BLaER1 (cell line): ENCODE measurements around the gene LPCAT2.

Experiments used
- H3K27ac ChIP-seq: shearing (Covaris generic); formaldehyde crosslinking; 2 replicates; pipeline ENCODE4 v1.8.1; 2022
- H3K27me3 ChIP-seq: shearing (Covaris generic); formaldehyde crosslinking; 2 replicates; pipeline ENCODE4 v1.8.1; 2022
- H3K36me3 ChIP-seq: shearing (Covaris generic); formaldehyde crosslinking; 2 replicates; pipeline ENCODE4 v1.8.1; 2022
- H3K4me1 ChIP-seq: shearing (Covaris generic); formaldehyde crosslinking; 2 replicates; pipeline ENCODE4 v1.8.1; 2022
- H3K4me2 ChIP-seq: shearing (Covaris generic); formaldehyde crosslinking; 2 replicates; pipeline ENCODE4 v1.8.1; 2022
- H3K4me3 ChIP-seq: shearing (Covaris generic); formaldehyde crosslinking; 2 replicates; pipeline ENCODE4 v1.8.1; 2022
- H3K9ac ChIP-seq: shearing (Covaris generic); formaldehyde crosslinking; 2 replicates; pipeline ENCODE4 v1.8.1; 2022
- H3K9me3 ChIP-seq: shearing (Covaris generic); formaldehyde crosslinking; 2 replicates; pipeline ENCODE4 v1.8.1; 2022
- H4K20me1 ChIP-seq: shearing (Covaris generic); formaldehyde crosslinking; 2 replicates; pipeline ENCODE4 v1.8.1; 2022
- Cebpa-rat ChIP-seq: shearing (Covaris generic); IDR thresholded peaks from 2 replicates; pipeline ENCODE4 v1.8.1; 2022

Gene LPCAT2

DNA sequence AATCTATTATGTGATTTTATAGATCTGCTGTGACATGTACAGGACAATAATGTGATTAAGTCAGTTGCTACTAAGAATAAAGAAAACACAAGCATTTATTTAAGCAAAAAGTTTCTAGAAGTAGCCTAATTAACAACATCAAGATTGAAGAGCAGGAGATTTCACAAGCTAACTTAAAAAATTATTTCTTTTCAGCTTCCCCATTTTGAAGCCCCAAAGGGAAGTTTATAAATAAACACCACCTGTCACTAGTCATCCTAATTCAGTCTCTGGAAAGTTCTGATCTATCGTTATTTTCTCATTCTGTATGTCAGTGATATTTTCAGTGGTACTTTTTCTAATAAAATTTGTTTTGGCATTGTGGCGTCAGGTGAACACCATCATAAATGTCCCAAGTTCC lies 65.9 kb downstream of the LPCAT2 start:
- no peaks in the 10 kb centered on the region for H3K36me3 ChIP-seq
- H3K4me2 ChIP-seq: peak overlapping the region; percentile 25; the same call in 1 of the 2 replicates
- peaks cover 11% of the 10 kb centered on the region; the same call in 1 of the 2 replicates for H3K4me1 ChIP-seq
- no peaks in the 10 kb centered on the region for H4K20me1 ChIP-seq
- H3K4me3 ChIP-seq: no peak overlapping the region
- no peaks in the 10 kb centered on the region for H3K27me3 ChIP-seq
- no peaks in the 10 kb centered on the region for H3K9me3 ChIP-seq
- no peak overlapping the region for H3K9ac ChIP-seq
- no peak overlapping the region for H3K27ac ChIP-seq
- no peak for TF ChIP-seq Cebpa-rat

- H3K9ac ChIP-seq: no peak overlapping the region
- H3K9me3 ChIP-seq: no peaks in the 10 kb centered on the region
- peaks cover 11% of the 10 kb centered on the region; the same call in 1 of the 2 replicates for H3K4me1 ChIP-seq
- H3K4me2 ChIP-seq: peak overlapping the region; percentile 25; the same call in 1 of the 2 replicates
- TF ChIP-seq Cebpa-rat: no peak
- no peak overlapping the region for H3K27ac ChIP-seq
- H4K20me1 ChIP-seq: no peaks in the 10 kb centered on the region
- H3K36me3 ChIP-seq: no peaks in the 10 kb centered on the region
- H3K27me3 ChIP-seq: no peaks in the 10 kb centered on the region
- no peak overlapping the region for H3K4me3 ChIP-seq
Measured at GRCh38 chr16:55575496-55575895, 66.6 kb downstream of the LPCAT2 start.

DNA sequence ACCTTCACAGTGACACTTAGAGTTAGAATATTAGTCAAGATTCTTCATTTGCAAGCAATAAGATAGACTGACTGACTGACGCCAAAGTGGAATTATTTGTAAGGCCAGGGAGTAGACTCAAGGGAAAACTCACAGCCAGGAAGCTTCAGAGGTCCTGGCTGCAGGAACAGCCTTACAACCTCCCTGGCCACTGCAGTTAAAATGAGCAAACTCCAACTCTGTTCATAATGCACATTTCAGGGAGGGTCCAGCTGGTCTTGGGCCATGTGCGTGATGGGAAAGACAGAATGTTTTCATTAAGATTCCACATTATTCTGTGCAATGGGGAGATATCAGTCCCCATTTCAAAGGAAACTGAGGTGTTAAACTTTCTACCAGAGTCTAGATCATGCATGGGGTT lies 67.5 kb downstream of the LPCAT2 start:
- Histone ChIP-seq H3K9me3 (no peaks in the 10 kb centered on the region), H4K20me1 (no peaks in the 10 kb centered on the region), H3K27ac (no peak overlapping the region), H3K4me1 (peaks cover 11% of the 10 kb centered on the region; the same call in 1 of the 2 replicates), H3K36me3 (no peaks in the 10 kb centered on the region), H3K27me3 (no peaks in the 10 kb centered on the region), H3K4me3 (no peak overlapping the region), H3K9ac (no peak overlapping the region), H3K4me2 (no peak overlapping the region)
- no peak for TF ChIP-seq Cebpa-rat

DNA sequence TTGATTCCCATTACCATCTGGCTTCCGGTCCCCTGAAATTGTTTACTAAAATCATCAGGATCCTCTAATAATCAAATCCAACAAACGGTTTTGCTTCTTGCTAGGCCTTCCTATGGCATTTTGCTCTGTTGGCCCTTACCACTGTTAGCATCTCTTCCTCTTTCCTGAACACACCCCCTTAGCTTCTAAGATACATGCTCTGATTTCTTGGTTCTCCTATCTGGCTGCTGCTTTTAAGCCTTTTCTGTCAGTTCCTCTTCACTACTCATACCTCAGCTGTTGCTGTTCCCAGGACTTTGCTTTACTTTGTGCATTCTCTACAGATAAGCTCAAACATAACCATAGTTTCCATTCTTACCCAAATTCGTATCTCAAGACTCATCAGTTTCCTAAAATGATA lies 69.0 kb downstream of the LPCAT2 start:
- Histone ChIP-seq H4K20me1 (no peaks in the 10 kb centered on the region), H3K4me2 (no peak overlapping the region), H3K27ac (no peak overlapping the region), H3K9me3 (no peaks in the 10 kb centered on the region), H3K4me3 (no peak overlapping the region), H3K36me3 (no peaks in the 10 kb centered on the region), H3K27me3 (no peaks in the 10 kb centered on the region), H3K4me1 (peaks cover 11% of the 10 kb centered on the region; the same call in 1 of the 2 replicates), H3K9ac (no peak overlapping the region)
- TF ChIP-seq Cebpa-rat: no peak

DNA sequence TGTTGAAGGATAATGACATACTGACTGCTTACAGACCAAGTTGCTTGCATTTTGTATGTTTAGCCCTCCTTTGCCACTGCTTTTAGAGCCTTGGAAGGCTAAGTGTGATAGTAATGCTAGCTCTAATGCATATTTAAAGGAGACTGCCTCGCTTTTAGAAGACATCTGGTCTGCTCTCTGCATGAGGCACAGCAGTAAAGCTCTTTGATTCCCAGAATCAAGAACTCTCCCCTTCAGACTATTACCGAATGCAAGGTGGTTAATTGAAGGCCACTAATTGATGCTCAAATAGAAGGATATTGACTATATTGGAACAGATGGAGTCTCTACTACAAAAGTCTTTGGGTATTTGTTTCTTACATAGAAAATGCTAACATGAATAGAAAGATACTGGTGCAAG lies 76.8 kb downstream of the LPCAT2 start:
- H4K20me1 ChIP-seq: no peaks in the 10 kb centered on the region
- H3K27ac ChIP-seq: no peak overlapping the region
- H3K4me1 ChIP-seq: no peaks in the 10 kb centered on the region
- no peak overlapping the region for H3K4me2 ChIP-seq
- H3K27me3 ChIP-seq: no peaks in the 10 kb centered on the region
- H3K36me3 ChIP-seq: no peaks in the 10 kb centered on the region
- no peaks in the 10 kb centered on the region for H3K9me3 ChIP-seq
- no peak overlapping the region for H3K4me3 ChIP-seq
- no peak overlapping the region for H3K9ac ChIP-seq
- TF ChIP-seq Cebpa-rat: no peak

GRCh38 chr16:55588799-55589198 lies 79.9 kb downstream of the LPCAT2 start:
- Histone ChIP-seq H3K27ac (no peak overlapping the region), H3K36me3 (no peaks in the 10 kb centered on the region), H3K9me3 (no peaks in the 10 kb centered on the region), H3K4me1 (no peaks in the 10 kb centered on the region), H4K20me1 (no peaks in the 10 kb centered on the region), H3K4me2 (no peak overlapping the region), H3K4me3 (no peak overlapping the region), H3K27me3 (no peaks in the 10 kb centered on the region), H3K9ac (no peak overlapping the region)
- TF ChIP-seq Cebpa-rat: no peak

DNA sequence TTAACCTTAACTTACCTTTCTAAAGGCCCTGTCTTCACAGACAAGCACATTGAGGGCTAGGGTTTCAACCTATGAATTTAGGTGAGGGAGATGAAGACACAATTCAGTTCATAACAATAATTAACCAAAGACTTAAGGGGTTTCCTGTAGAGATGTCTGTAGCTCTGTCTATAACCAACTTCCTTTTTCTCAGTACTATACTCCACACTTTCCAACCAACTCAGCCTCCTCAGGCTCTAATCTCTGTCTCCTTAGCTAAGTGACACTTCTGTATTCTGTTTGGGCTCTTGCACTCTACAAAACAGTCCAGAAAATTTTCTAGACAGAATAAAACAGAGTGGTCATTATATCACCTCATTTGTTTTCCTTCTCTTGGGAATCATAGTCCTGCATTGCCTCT lies 83.4 kb downstream of the LPCAT2 start:
- H3K4me1 ChIP-seq: no peaks in the 10 kb centered on the region
- no peak for TF ChIP-seq Cebpa-rat
- H3K9ac ChIP-seq: no peak overlapping the region

GRCh38 chr16:55597928-55598327 lies 89.1 kb downstream of the LPCAT2 start:
- no peak overlapping the region for H3K9ac ChIP-seq
- no peak overlapping the region for H3K27ac ChIP-seq
- no peak for TF ChIP-seq Cebpa-rat
- no peaks in the 10 kb centered on the region for H3K36me3 ChIP-seq
- no peaks in the 10 kb centered on the region for H4K20me1 ChIP-seq
- no peaks in the 10 kb centered on the region for H3K9me3 ChIP-seq
- H3K4me3 ChIP-seq: no peak overlapping the region
- H3K4me1 ChIP-seq: no peaks in the 10 kb centered on the region
- no peak overlapping the region for H3K4me2 ChIP-seq
- H3K27me3 ChIP-seq: no peaks in the 10 kb centered on the region

More for the DNA sequence above, 83.4 kb downstream of the LPCAT2 start:
- H3K4me3 ChIP-seq: no peak overlapping the region
- H3K27me3 ChIP-seq: no peaks in the 10 kb centered on the region
- no peaks in the 10 kb centered on the region for H3K36me3 ChIP-seq
- H4K20me1 ChIP-seq: no peaks in the 10 kb centered on the region
- no peak overlapping the region for H3K27ac ChIP-seq
- no peak overlapping the region for H3K4me2 ChIP-seq
- no peaks in the 10 kb centered on the region for H3K9me3 ChIP-seq

GRCh38 chr16:55605754-55606336 lies 97.0 kb downstream of the LPCAT2 start:
- H3K9me3 ChIP-seq: no peaks in the 10 kb centered on the region
- no peaks in the 10 kb centered on the region for H3K36me3 ChIP-seq
- H4K20me1 ChIP-seq: no peaks in the 10 kb centered on the region
- no peak overlapping the region for H3K9ac ChIP-seq
- H3K27me3 ChIP-seq: no peaks in the 10 kb centered on the region
- no peak overlapping the region for H3K4me3 ChIP-seq
- no peak for TF ChIP-seq Cebpa-rat
- no peak overlapping the region for H3K27ac ChIP-seq
- no peaks in the 10 kb centered on the region for H3K4me1 ChIP-seq
- H3K4me2 ChIP-seq: no peak overlapping the region

DNA sequence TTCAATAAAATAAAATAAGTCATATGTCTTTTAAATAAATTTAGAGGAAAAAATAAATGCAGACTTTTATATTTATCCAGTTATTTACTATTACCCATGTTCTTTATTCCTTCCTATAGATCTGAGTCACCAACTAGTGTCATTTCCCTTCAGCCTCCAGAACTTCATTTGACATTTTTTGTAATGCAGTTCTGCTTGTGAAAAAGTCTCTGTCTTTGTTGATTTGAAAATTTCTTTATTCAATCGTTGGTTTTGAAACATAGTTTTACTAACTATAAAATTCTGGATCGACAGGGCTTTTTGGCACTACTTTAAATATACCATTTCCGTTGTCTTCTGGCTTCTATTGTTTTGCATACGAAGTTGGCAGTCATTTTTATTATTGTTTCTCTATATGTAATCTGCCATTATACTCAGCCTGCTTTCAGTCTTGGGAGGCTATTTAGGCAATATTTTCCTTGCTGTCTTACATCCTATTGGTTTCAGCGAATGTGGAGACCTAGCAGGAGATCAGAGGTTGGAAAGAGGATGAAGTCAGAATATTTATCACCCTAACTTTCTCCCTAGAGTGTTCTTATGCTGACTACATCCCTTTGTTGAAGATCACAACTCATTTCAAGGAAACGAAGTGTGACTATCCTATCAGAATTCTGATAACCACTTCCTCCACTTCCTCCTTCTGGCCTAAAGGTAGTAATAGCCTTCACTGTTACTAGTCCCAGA lies 104.9 kb downstream of the LPCAT2 start:
- Histone ChIP-seq H3K27ac (no peak overlapping the region), H4K20me1 (no peaks in the 10 kb centered on the region), H3K4me2 (peak overlapping the region; percentile 38; the same call in 1 of the 2 replicates), H3K27me3 (no peaks in the 10 kb centered on the region), H3K9ac (no peak overlapping the region), H3K36me3 (no peaks in the 10 kb centered on the region), H3K4me3 (no peak overlapping the region), H3K9me3 (peaks cover 8% of the 10 kb centered on the region; the same call in 1 of the 2 replicates), H3K4me1 (peaks cover 6% of the 10 kb centered on the region)
- TF ChIP-seq Cebpa-rat: no peak
